COLO829 (cell line): ENCODE measurements around the gene TNS3.
A peak's percentile ranks its signal among the peaks of the same experiment; 100 is the strongest.

Experiments
- DNase-seq: peaks from one replicate; pipeline ENCODE4 v3.0.0; 2012; ENCODE audit warnings: low spot score

TNS3 gene

GRCh38 chr7:47428052-47428767 is 153.7 kb downstream of the TNS3 start:
- peak; percentile 62 for DNase-seq

DNA sequence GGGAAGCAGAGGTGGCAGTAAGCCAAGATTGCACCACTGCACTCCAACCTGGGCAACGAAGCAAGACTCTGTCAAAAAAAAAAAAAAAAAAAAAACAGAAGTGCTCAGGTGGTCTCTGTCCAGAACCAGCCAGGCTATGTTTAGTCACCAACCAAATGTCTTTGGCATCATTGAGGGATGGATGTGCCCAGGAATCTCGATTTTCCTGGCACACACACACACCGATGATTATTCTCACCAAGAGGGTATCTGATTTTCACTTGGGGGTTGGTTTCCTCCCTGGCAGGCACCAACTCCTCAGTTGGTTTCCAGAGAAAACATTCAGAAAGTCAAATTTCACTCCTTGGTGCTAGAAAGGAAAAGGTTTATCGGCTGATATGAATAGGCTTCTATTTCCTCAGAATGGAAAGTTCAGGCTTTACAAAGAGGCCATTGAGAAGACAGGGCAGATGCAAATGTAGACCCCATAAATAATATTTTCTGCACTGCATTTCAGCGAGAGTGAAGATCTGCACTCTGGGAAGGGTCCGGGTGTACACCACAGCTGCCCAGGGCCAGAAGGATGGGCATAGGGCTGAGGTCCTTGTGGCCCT is 154.8 kb downstream of the TNS3 start:
- DNase-seq = peak; percentile 92

DNA sequence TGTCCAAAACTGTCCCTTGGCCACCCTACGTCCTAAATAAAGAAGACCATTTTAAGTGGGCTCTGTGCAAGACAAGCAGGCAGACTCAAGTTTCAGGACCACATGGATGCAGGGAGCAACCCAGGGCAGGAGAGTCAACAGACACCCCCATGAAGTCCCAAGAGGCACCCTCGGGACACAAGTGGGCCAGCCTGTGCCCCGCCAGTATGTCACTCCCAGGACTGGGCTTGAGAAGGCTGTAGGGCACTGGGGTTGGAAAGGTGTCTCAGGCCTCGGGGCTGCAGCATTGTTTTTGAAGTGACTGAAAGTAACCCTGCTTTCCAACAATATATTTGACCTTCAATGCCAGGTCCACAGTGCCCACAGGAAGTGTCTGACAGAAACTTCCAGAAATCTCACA is 157.4 kb downstream of the TNS3 start:
- no peak for DNase-seq

DNA sequence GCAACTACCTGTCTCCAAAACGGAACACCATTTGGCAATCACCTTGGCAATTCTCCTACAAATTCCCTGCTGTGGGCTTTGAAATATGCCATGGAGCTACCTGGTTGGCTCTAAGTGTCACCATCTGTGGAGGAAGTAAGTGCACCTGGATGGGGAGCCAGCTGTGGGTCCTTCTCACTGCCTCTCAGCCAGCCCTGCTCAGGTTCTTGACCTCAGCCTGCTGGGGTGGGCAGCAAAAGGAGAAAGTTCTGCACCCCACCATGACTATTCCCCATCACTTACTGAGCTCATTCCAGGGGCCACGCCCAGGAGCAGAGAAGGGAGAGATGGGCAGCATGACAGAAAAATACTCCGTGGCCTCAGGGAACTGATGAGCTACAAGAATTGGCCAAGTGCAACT is 158.7 kb downstream of the TNS3 start:
- no peak for DNase-seq

DNA sequence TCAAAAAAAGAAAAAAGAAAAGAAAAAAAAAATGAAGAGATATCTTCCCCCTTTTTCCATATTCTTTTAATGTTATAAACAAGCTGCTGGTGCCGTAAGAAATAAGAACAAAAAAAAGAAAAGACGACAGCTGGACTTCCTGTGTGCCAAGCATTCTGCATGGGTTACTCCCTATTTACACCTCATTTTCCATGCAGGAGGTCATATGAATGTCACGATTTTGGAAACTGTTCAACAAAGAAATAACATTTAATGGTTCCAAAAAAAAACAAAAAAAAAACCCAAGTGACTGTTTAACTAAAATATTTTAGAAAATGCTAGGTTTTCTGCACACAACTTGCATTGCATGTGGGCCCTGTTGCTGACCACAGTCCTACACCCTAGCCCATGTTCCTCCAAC is 159.3 kb downstream of the TNS3 start:
- DNase-seq = no peak

DNA sequence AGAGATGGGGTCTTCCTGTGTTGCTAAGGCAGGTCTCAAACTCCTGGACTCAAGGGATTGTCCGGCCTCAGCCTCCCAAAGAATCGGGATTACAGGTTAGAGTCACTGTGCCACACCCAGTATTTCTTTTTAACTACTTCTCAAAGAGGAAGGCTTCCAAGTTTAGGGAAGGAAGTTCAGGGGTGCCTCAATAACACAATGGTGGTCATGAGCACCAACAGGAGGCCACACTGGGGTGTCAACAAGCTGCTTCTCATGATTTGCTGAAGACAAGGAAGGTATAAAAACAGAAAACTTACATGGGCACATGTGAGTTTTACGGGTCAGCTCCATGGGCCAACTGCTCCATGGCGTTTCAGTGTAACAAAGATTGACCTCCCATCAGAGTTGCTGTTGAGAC is 160.5 kb downstream of the TNS3 start:
- DNase-seq = no peak

- no peak for DNase-seq
Observed at GRCh38 chr7:47420122-47420780, 161.7 kb downstream of the TNS3 start.

GRCh38 chr7:47419471-47419870 is 162.4 kb downstream of the TNS3 start:
- no peak for DNase-seq

- no peak for DNase-seq
Observed at GRCh38 chr7:47418601-47419309, 163.2 kb downstream of the TNS3 start.

GRCh38 chr7:47416492-47417480 is 165.1 kb downstream of the TNS3 start:
- DNase-seq = no peak

- no peak for DNase-seq
Observed at GRCh38 chr7:47415318-47416212, 166.3 kb downstream of the TNS3 start.

DNA sequence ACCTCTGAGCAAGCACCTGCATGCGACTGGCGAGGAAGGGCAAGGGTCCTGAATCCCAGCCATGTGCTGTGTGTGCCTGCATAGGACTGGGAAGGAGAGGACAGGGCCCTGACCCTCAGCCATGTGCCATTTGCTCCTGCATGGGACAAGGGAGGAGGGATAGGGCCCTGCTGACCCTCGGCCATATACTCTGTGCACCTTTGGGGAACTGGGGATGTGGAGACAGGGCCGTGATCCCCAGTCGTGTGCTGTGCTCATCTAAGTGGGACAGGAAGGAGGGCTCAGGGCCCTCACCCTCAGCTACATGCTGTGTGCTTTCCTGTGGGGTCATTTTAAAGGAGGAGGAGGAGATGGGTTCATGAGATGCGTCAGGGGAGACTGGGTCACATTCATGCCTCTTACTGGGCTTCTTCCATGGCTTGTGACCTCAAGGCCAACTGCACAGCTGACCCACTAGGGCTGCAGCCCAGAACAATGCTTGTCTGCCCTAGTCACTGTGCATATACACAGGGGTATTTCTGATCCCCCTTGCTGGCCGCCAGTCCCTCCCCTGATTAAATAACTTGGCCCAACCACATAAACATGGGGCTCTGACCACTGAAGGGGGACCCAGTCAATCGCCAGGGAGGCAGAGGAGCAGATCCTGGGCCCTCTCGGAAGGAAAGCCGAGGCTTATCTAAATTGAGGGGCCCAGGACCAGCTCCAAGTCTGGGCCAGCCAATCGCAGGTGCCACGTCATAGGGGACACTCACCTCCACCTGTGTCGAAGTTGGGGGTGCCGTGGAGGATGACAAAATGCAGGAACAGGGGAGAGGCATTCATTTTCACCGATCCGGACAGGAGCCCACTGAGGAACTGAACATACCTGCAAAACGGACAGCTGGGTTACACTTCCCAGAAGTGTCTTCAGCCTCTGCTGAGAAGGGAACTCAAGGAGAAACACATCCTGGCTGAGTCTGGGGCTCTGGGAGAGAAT is 167.3 kb downstream of the TNS3 start:
- DNase-seq = no peak

- DNase-seq = no peak
Observed at GRCh38 chr7:47413526-47414341, 168.2 kb downstream of the TNS3 start.

DNA sequence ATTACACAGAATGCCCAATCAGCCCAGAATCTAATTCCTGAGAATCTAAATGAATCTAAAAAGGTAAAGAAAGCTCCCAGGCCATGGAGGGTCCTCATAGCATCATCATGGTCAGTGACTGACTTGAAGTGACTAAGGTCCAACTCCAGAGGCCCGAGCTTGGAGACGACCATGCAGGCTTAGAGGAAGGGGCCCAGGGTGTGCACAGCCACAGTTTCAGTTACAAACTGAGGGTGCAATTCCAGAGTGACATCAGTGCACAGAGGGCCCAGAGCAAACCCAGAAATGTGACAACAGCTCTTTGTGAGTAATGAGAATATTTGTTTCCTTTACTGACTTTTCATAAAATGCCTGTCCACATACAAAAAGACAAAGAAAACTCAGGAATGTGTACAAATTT is 170.0 kb downstream of the TNS3 start:
- DNase-seq = no peak

GRCh38 chr7:47411281-47411869 is 170.5 kb downstream of the TNS3 start:
- no peak for DNase-seq

DNA sequence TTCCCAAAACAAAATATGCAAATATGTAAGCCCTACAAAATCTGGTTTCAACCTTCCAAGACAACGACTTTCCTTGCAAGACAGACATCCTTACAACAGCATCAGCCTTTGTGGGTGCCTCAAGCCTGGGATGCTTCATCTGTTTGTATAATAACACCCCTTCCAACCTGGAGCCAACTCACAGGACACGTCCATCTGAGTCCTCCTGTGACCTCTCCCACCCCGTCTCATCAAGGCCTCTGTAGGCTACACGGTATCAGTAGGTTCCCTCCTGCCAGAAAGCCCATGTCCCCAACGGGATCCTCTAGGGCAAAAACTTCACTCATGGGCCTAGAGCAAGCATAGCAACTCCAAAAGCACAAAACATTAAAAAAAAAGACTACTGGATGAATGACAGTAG is 173.2 kb downstream of the TNS3 start:
- no peak for DNase-seq

- no peak for DNase-seq
Observed at GRCh38 chr7:47407821-47408674, 173.9 kb downstream of the TNS3 start.
